ENCODE measurements around the gene RHOF. TPM values are rescaled to one million over a fixed set of nuclear protein-coding genes. Genes with fewer than 3 reads are reported as not detected.

The RHOF gene
- total RNA-seq, 4 donors from 2014 or later = 5.1 to 27.6 (median 13.1) TPM

DNA sequence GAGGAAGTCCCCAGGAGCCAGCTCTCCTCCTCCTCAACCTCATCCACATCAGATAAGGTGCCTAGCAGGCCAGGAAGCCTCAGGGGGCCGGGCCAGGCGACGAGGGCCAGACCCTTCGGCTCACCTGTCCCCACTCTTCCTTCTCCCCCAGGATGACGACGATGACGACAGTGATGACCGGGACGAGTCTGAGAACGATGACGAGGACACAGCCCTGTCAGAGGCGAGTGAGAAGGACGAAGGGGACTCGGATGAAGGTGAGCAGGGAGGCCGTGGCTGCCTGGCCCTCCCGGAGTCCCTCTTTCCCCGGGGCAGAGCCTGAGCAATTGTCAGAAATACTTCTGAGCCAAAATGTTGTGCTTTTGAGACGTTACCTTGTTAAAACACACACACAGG, 24.2 kb upstream of the RHOF start:
- intact Hi-C loops (cut with DNase I; ENCODE audit: low total_unique reads) = no loop called here
- Histone ChIP-seq H3K27me3 (no peaks in the 10 kb centered on the region), H3K36me3 (no peaks in the 10 kb centered on the region), H3K27ac (no peak overlapping the region), H3K9me3 (no peaks in the 10 kb centered on the region), H3K4me1 (peaks cover 0 to 7% of the 10 kb centered on the region in 2 donors), H3K4me3 (no peak overlapping the region)
- DNase-seq = no peak
- no peak for TF ChIP-seq POLR2A (IDR thresholded peaks at IDR 0.05)
- TF ChIP-seq CTCF (IDR thresholded peaks at IDR 0.05) = no peak

- DNase-seq = no peak
- Histone ChIP-seq H3K9me3 (no peaks in the 10 kb centered on the region), H3K36me3 (no peaks in the 10 kb centered on the region), H3K27me3 (no peaks in the 10 kb centered on the region), H3K4me1 (peaks cover 0 to 8% of the 10 kb centered on the region in 2 donors), H3K4me3 (no peak overlapping the region), H3K27ac (no peak overlapping the region)
- intact Hi-C loops (cut with DNase I; ENCODE audit: low total_unique reads) = no loop called here
- TF ChIP-seq CTCF (IDR thresholded peaks at IDR 0.05) = no peak
- TF ChIP-seq POLR2A (IDR thresholded peaks at IDR 0.05) = no peak
Observed at GRCh38 chr12:121816925-121817647, 23.6 kb upstream of the RHOF start.

GRCh38 chr12:121815263-121815662, 21.8 kb upstream of the RHOF start:
- intact Hi-C loops (cut with DNase I; ENCODE audit: low total_unique reads) = no loop called here
- Histone ChIP-seq H3K27me3 (no peaks in the 10 kb centered on the region), H3K9me3 (no peaks in the 10 kb centered on the region), H3K36me3 (no peaks in the 10 kb centered on the region), H3K4me1 (peaks cover 9 to 24% of the 10 kb centered on the region in 2 donors), H3K4me3 (no peak overlapping the region), H3K27ac (no peak overlapping the region)
- no peak for DNase-seq
- TF ChIP-seq CTCF (IDR thresholded peaks at IDR 0.05) = no peak
- no peak for TF ChIP-seq POLR2A (IDR thresholded peaks at IDR 0.05)

DNA sequence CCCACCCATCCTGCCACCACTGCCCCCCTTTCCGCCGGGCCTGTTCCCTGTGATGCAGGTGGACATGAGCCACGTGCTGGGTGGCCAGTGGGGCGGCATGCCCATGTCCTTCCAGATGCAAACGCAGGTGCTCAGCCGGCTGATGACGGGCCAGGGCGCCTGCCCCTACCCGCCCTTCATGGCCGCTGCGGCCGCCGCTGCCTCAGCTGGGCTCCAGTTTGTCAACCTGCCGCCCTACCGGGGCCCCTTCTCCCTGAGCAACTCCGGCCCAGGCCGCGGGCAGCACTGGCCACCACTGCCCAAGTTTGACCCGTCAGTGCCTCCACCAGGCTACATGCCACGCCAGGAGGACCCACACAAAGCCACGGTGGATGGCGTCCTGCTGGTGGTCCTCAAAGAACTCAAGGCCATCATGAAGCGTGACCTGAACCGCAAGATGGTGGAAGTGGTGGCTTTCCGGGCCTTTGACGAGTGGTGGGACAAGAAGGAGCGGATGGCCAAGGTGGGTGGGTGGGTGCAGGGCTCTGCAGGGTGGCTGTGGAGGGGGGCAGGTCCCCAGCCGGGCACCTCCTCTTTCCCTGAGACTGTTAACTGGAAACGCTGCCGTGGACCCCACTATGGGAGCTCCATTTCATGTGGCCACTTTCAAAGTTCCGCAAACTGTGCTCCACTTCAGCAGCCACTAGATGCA, 21.1 kb upstream of the RHOF start:
- Histone ChIP-seq H3K4me1 (peaks cover 9 to 26% of the 10 kb centered on the region in 2 donors), H3K27ac (no peak overlapping the region), H3K9me3 (no peaks in the 10 kb centered on the region), H3K27me3 (no peaks in the 10 kb centered on the region), H3K36me3 (no peaks in the 10 kb centered on the region), H3K4me3 (no peak overlapping the region)
- TF ChIP-seq CTCF (IDR thresholded peaks at IDR 0.05) (no peak), POLR2A (IDR thresholded peaks at IDR 0.05) (no peak)
- no peak for DNase-seq
- intact Hi-C loops (cut with DNase I; ENCODE audit: low total_unique reads) = no loop called here

DNA sequence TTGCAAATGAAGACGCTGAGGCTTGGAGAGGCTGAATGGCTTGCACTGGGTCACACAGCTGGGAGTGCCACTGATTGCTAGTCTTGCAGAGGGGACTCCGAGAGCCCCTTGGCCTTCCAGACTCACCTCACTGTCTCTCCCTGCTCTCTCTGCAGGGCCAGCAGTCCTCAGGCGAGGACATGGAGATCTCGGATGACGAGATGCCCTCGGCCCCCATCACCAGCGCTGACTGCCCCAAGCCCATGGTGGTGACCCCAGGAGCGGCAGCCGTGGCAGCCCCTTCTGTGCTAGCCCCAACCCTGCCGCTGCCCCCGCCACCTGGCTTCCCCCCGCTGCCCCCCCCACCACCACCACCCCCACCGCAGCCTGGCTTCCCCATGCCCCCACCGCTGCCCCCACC, 20.5 kb upstream of the RHOF start:
- DNase-seq = no peak
- peaks cover 9 to 26% of the 10 kb centered on the region in 2 donors for H3K4me1 ChIP-seq
- H3K4me3 ChIP-seq = no peak overlapping the region
- no peak for TF ChIP-seq CTCF (IDR thresholded peaks at IDR 0.05)
- no peak for TF ChIP-seq POLR2A (IDR thresholded peaks at IDR 0.05)
- H3K27me3 ChIP-seq = no peaks in the 10 kb centered on the region
- H3K9me3 ChIP-seq = no peaks in the 10 kb centered on the region
- H3K36me3 ChIP-seq = no peaks in the 10 kb centered on the region
- intact Hi-C loops (cut with DNase I; ENCODE audit: low total_unique reads) = no loop called here
- H3K27ac ChIP-seq = no peak overlapping the region
